HT-29 (cell line): ENCODE data around the gene SKI. TPM values are rescaled to one million over a fixed set of nuclear protein-coding genes. Genes with fewer than 3 reads are reported as not detected.

ENCODE experiments used
- DNase-seq: peaks from one replicate; pipeline ENCODE4 v3.0.0-alpha.2; 2015; ENCODE audit warnings: low spot score
- total RNA-seq: library from RNA; depleted of rRNA; stranded (reverse); fragments of >200 nt; shearing (Covaris generic); gene quantifications from 2 replicates; pipeline ENCODE4 v1.2.3, GENCODE V29; 2014; rRNA removed

Gene SKI
- total RNA-seq, 1 experiment from 2014 or later, result 15.2 TPM

- DNase-seq, result no peak
These were observed 123.6 kb downstream of the SKI start for GRCh38 chr1:2351723-2352122.

- no peak for DNase-seq
These were observed 124.3 kb downstream of the SKI start for GRCh38 chr1:2352341-2352896.

GRCh38 chr1:2352897-2353550 is 124.9 kb downstream of the SKI start:
- no peak for DNase-seq

GRCh38 chr1:2353551-2354438 is 125.7 kb downstream of the SKI start:
- no peak for DNase-seq

GRCh38 chr1:2354511-2355372 is 126.6 kb downstream of the SKI start:
- no peak for DNase-seq

GRCh38 chr1:2355373-2356261 is 127.5 kb downstream of the SKI start:
- no peak for DNase-seq

- DNase-seq, result no peak
These were observed 128.3 kb downstream of the SKI start for GRCh38 chr1:2356401-2356800.

- no peak for DNase-seq
These were observed 129.1 kb downstream of the SKI start for GRCh38 chr1:2356911-2357845.

GRCh38 chr1:2358072-2358471 is 130.0 kb downstream of the SKI start:
- no peak for DNase-seq

GRCh38 chr1:2358651-2359640 is 130.8 kb downstream of the SKI start:
- no peak for DNase-seq

Other genes starting within 250 kb of the SKI start
- gene CFAP74, start 224.5 kb upstream of the SKI start, total RNA-seq, result not detected in 2 replicates
- gene GABRD, start 209.0 kb upstream of the SKI start, total RNA-seq, result not detected in 2 replicates
- gene PRKCZ, start 177.9 kb upstream of the SKI start, total RNA-seq, result 54.8 and 67.4 TPM in 2 replicates
- 99.3 and 119 TPM in 2 replicates for gene FAAP20, start 33.5 kb upstream of the SKI start, total RNA-seq
- gene MORN1, start 163.2 kb downstream of the SKI start, total RNA-seq, result 19.3 and 23.6 TPM in 2 replicates
- gene RER1, start 163.5 kb downstream of the SKI start, total RNA-seq, result 60.1 and 66.2 TPM in 2 replicates
- 72.2 and 76.7 TPM in 2 replicates for gene PEX10, start 184.2 kb downstream of the SKI start, total RNA-seq
- 3.1 and 5.3 TPM in 2 replicates for gene PLCH2, start 248.0 kb downstream of the SKI start, total RNA-seq